ENCODE results near the gene NFYC. TPM values are rescaled to one million over a fixed set of nuclear protein-coding genes. Genes with fewer than 3 reads are reported as not detected.

Gene NFYC
- total RNA-seq (10 to 100 TPM; 52.6 to 82.8 (median 69.4) TPM), polyA plus RNA-seq (10 to 100 TPM; 45.2 to 52.8 TPM)
- long read RNA-seq, donor 1, transcript NFYC-213 (10 exons, 1,950 nt), result major isoform, 64 of 97 reads
- long read RNA-seq, donor 1, partial matches to known transcripts, result 6 of 97 reads
- long read RNA-seq, donor 1, other reads (novel, unspliced or antisense), result 22 of 97 reads
- long read RNA-seq, donor 2, transcript NFYC-213 (10 exons, 1,950 nt), result major isoform, 142 of 221 reads
- long read RNA-seq, donor 2, transcript NFYC-202 (10 exons, 1,202 nt), result minor isoform, 14 of 221 reads
- long read RNA-seq, donor 2, partial matches to known transcripts, result 25 of 221 reads
- long read RNA-seq, donor 2, other reads (novel, unspliced or antisense), result 32 of 221 reads
- long read RNA-seq, donor 3, transcript NFYC-213 (10 exons, 1,950 nt), result major isoform, 43 of 68 reads
- long read RNA-seq, donor 3, partial matches to known transcripts, result 7 of 68 reads
- long read RNA-seq, donor 3, other reads (novel, unspliced or antisense), result 12 of 68 reads

DNA sequence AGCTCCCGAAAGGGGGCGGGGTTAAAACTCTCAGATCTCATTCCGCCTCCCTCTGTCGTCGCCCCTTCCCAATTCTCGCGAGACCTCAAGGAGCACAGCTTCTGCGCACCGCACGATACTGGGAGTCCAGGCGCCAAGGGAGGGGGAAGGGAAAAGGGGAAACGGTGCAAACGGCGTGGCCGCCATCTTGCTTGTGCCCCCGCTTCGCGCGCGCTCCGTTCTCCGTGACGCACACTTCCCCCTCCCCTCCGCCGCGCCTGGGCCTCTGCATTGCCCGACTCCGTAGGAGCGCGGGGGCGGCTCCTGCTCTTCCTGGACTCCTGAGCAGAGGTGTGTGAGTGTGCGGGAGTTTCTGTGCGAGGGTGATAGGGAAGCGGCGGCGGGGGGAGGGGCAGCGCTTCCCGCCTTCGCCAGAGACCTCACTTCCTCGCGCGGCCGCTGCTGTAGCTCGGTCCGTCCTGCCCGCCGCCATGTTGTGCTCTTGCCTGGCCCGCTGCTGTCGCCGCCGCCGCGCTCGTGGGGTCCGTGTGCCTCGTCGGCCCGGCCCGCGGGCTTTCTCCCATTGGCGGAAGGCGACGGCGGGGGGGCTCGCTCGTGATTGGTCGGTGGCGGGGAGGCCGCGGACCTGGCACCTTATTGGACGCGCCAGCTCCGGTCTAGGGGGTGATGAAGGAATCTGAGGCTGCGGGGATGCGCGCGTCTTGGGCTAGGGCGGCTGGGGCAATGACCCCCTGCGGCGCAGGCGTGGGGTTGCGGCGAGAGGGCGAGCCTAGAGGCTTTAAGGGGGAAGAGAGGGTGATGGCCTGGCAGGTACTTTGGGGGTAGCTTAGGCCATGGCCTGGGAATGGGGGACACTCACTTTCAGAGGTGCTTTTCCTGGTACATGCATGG lies at the start of gene NFYC:
NFYC (plus strand) TSS at position 167 of the 891 bp plus-strand sequence. CDS start 47,140 bp downstream, outside the sequence.
- ATAC-seq (peak; percentile 96 to 97 (median 96)), DNase-seq (peak; percentile 98 to 99 (median 98))
- no peaks in the 10 kb centered on the region for H3K27me3 ChIP-seq
- H3K4me3 ChIP-seq, result peak within 1 kb of the TSS; percentile 58 to 98 (median 90)
- no peaks in the 10 kb centered on the region for H3K9me3 ChIP-seq
- TF ChIP-seq, protein P1, sequence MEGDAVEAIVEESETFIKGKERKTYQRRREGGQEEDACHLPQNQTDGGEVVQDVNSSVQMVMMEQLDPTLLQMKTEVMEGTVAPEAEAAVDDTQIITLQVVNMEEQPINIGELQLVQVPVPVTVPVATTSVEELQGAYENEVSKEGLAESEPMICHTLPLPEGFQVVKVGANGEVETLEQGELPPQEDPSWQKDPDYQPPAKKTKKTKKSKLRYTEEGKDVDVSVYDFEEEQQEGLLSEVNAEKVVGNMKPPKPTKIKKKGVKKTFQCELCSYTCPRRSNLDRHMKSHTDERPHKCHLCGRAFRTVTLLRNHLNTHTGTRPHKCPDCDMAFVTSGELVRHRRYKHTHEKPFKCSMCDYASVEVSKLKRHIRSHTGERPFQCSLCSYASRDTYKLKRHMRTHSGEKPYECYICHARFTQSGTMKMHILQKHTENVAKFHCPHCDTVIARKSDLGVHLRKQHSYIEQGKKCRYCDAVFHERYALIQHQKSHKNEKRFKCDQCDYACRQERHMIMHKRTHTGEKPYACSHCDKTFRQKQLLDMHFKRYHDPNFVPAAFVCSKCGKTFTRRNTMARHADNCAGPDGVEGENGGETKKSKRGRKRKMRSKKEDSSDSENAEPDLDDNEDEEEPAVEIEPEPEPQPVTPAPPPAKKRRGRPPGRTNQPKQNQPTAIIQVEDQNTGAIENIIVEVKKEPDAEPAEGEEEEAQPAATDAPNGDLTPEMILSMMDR (IDR thresholded peaks at IDR 0.05), result no peak
- peak in 1 of 2 donors; percentile 88 for TF ChIP-seq POLR2A (IDR thresholded peaks at IDR 0.05)
- intact Hi-C loops (cut with DNase I), result loop anchor here in 3 of 10 donors (1.0 to 5.0 kb wide), 3 partner anchors 17 to 46 kb away; no protein-coding TSS in a partner anchor
- H3K27ac ChIP-seq, result peak within 1 kb of the TSS; percentile 90 to 100 (median 100)
- H3K36me3 ChIP-seq, result peaks cover 0 to 12% (median 4%) of the 10 kb centered on the region in 9 donors
- WGBS, 4 donors, result 0 to 1% (median 1%) methylated on average over 61 to 84 of the region's 84 CpGs
- H3K4me1 ChIP-seq, result peaks cover 0 to 51% (median 31%) of the 10 kb centered on the region in 12 donors

DNA sequence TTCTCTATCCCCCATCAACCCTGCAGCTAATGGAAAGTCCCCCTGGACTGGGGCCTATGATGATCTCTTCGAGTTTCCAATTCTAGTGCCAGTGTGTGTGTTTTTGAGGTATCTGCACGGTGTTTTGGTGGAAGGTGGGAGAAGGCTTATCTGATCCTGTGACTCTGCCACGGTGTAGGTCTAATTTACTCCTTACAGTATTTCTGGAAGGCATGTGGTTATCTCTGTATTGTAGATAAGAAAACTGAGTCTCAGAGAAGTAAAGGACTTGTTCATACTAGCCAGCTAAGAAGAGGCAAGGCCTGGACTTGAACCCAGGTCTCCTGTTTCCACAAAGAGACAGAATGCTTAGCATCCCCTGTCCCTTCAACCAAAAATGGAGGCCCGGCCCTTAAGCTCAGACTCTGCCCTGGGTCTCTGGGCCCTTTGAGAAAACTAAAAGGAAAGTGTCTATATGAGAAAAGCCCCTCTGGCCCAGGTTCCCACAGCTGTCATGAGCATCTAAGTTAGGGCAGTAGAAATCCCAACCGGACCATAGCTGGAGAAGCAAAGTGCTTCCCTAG lies 46.3 kb upstream of the NFYC start:
- intact Hi-C loops (cut with DNase I), result no loop called here
- H3K27me3 ChIP-seq, result no peaks in the 10 kb centered on the region
- DNase-seq, result no peak
- H3K4me1 ChIP-seq, result peaks cover 0 to 10% (median 0%) of the 10 kb centered on the region in 12 donors
- H3K27ac ChIP-seq, result no peak overlapping the region
- H3K9me3 ChIP-seq, result no peaks in the 10 kb centered on the region
- H3K36me3 ChIP-seq, result no peaks in the 10 kb centered on the region
- ATAC-seq, result no peak
- no peak overlapping the region for H3K4me3 ChIP-seq
- TF ChIP-seq, protein P1 (IDR thresholded peaks at IDR 0.05), result no peak
- no peak for TF ChIP-seq POLR2A (IDR thresholded peaks at IDR 0.05)
- 76 to 80% (median 78%) methylated on average over 5 of the region's 5 CpGs for WGBS, 4 donors

DNA sequence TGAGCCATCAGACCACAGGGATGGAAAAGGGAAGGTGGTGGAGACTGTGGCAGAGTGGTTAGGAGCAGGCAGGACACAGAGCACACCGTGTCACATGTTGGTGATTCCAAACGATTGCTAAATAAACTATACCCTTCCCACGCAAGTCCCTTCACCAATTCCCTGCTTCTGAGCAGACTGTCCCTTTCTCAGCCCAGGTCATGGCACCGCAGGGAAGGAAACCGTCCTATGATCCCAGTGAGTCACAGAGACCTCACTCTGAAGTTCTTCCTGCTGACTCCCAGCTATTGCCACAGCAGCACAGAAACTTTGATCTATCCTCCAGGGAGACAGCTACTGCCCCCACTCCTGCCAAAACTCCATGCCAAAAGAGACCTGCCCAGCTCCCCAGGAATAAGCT lies 45.2 kb upstream of the NFYC start:
- H3K36me3 ChIP-seq, result no peaks in the 10 kb centered on the region
- peaks cover 0 to 20% (median 2%) of the 10 kb centered on the region in 12 donors for H3K4me1 ChIP-seq
- TF ChIP-seq, protein P1 (IDR thresholded peaks at IDR 0.05), result no peak
- TF ChIP-seq POLR2A (IDR thresholded peaks at IDR 0.05), result no peak
- intact Hi-C loops (cut with DNase I), result no loop called here
- H3K9me3 ChIP-seq, result no peaks in the 10 kb centered on the region
- H3K27me3 ChIP-seq, result no peaks in the 10 kb centered on the region
- ATAC-seq (no peak), DNase-seq (no peak)
- 74 to 77% (median 75%) methylated on average over 5 of the region's 5 CpGs for whole genome bisulfite sequencing, 4 donors
- no peak overlapping the region for H3K27ac ChIP-seq
- H3K4me3 ChIP-seq, result no peak overlapping the region

Measured in heart left ventricle (tissue), 16 donors.